Measurements from ENCODE around the gene CLSTN2.

CLSTN2 gene

DNA sequence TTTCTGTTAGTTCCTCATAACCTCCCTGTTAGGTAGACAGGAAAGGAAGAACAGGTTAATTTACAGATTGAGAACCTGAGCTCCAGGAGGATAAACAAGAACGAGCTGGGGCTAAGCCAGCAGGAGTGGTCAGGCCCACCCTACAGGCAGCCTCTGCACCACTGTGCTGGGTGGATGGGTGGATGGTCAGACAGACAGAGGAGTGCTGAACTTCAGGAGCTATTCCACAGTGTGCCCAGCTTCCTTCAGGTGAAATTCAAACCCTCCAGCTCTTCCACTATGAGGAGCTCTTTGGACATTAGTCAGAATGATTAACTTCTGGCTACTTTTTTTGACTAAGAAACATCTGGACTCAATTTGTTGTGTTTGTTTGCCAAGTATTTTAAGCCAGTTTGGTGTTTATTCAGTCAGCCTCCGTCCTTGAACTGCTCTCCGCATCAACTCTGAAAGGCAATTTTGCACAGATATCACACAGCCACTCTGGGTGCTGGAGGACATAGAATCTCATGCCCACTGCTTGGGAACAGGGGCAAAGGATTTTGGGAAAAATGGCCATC, 361.9 kb downstream of the CLSTN2 start:
- peak; percentile 23 for DNase-seq

DNA sequence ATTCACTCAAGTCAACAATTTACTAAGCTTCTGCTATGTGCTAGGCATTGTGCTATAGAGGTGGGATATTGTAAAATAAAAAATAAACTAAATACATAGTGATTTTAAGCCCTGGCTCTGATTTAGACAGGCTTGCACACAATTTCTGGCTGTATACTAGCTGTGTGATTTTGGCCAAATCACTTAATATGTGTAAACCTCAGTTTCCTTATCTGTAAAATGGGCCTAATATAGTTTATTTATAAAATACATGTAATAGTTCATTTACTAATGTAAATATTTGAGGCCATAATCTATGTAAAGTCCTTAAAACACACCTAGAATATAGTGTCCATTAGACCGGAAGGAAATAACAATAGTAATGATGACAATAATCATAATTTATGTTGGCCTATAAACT, 363.1 kb downstream of the CLSTN2 start:
- DNase-seq, result no peak

DNA sequence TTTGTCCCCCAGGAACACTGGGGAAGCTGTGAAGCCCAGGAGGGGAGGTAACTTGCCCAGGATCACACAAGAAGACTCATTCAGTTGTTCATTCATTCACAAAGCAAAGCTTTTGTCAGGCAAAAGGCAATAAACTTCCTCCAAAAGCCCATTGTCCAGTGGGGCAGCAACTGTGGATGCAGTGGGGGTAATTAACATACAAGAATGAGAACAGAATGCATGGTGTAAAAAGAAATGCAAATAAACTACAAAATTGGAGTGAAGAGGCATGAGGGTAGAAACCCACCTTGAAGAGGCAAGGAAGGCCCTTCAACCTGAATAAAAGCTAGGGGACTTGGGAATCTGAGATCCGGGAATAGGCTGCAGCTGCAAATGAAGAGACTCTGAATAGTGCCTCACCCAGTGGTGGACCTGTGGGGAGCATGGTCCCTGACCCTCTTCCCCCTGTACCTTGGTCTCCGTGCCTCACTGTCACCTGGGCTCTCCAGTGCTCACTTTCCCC, 363.6 kb downstream of the CLSTN2 start:
- DNase-seq, result no peak

DNA sequence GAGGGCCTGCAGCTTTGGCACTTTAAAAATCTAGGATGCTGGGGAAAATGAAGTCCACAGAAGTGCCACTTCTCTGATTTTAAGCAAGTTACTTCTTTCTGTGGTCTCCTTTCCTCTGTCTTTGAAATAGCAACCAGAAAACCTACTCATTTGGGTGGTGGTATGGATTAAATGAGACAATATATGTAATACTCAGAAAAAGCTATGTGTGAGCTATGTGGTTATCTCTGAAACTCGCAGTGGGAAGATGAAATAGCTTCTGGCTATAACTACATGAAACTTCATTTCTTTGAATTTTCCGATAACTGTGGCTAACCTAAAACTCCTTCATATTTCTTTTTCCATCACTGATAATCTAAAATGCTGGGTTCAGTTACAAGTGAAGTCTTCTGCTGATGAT, 368.9 kb downstream of the CLSTN2 start:
- no peak for DNase-seq

DNA sequence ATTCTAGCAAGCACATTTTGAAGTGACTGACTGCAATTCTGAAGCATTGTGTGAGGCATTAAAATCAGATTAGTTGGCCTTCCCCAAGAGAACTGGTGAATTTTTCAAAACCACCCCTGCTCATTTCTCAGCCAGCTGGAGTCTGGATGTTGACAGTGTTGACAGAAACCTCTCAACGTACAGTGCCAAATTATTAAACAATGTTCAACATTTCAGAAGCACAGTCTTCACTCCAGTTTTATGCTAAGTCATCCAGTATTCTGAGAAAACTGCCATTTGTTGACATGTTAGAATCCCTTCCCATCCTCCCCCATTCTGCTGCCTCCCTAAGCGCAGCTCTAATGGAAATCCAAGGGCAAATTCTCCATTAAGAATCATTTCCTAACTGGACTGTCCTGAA, 373.6 kb downstream of the CLSTN2 start:
- no peak for DNase-seq

DNA sequence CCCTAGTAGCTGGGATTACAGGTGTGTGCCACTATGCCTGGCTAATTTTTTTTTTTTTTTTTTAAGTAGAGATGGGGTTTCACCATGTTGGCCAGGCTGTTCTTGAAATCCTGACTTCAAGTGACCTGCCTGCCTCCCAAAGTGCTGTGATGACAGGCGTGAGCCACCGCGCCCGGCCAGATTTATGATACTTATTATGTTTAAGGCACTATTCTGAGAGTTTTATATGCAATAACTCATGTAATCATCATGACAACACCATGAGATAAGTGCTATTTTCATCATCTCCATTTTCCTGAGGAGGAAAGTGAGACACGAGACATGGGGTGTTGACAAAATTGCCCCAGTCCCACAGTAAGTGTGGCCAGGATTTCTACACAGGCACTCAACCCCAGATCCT, 376.4 kb downstream of the CLSTN2 start:
- no peak for DNase-seq

DNA sequence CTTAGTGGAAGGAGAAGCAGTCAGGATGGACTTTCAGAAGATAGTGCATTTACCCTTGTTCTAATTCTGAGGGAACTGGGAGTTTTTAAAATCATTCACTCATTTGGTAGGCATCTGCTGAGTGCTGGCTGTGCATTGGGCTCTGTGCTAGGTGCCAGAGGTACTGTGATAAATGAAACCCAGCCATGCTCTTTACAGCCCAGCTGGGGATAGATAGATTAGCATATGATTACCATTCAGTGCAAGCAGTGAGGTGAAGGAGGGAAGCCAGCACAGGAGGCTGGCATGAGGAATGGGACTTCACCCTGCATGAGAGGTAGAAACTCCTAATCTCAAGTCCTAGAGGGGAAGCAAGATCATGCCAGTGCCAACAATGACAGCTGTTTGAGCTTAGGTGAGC, 381.0 kb downstream of the CLSTN2 start:
- DNase-seq, result no peak

DNA sequence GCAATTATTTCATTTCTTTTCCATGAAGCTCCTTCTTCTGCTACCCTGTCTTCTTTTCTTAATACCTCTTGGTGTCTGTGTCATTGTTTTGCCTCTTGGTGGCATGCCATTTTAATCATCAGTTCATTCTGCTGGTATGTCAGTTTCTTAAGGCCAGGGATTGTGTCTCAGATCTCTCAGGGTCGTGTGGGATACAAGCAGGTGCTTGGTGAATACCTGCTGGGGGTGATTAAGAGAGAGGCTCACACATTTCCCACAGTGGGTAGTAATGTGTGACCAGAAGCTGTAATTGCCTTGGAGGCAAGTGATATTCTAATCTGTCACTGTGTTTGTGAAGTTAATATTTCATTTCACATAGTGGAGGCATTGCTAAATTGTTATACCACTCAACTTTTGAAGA, 381.5 kb downstream of the CLSTN2 start:
- peak; percentile 16 for DNase-seq

DNA sequence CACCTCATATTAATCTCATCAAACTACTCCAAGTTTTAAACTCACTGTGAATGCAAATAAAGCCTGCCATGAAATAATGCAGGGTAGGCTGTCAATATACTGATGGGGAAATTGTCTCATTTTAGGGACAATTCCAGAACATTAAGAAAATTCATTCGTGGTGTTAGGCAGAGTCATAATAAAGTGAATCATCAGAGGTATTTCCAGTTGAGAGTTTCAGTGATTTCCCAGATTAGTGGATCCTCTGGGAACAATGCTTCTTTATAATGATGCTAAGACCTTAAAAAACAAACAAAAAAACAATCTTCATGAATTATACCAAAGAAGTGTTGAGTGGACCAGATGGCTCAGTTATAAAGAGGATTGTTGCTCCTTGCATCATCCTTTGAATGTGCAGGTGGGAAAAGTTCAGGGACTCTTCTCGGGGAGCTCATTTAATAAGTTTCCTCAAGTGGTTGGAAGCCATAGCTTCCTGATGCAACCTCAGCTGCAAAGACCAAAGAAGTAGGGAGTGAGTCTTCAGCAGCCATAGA, 381.9 kb downstream of the CLSTN2 start:
- DNase-seq, result no peak

DNA sequence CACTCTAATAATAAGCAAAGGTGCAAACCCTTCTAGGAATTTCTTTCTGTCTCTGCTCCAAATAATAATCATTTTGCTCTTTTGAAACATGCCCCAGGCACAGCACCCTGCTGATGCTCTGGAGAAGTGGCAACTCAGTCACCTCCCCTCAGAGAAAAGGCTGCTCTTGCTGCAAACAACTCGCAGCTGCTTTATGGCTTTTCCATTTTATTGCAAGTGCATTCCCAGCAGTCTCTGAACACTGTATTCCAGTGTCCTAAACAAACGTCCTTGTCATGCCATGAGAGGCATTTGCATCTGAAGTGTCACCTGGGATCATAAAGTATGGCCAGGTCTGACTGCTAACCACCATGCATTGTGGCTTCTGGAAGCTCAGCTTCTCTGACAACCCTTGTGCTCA, 384.8 kb downstream of the CLSTN2 start:
- no peak for DNase-seq

DNA sequence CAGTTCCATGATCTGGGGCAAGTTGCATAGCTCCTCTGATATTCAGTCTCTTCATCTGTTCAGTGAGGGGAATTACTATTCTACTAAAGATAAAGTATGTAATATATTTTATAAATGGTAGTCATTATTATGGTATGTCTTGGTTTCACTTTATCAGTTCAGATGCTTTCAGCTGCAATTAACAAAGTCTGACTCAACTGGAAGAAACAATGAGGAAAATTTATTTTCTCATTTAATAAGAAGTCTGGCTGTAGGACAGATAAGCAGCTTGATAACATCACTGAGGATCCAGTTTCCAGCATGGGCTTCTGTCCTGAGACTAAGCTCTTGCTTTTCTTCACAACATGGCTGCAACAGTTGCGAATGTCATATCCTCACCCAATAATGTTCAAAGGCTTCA, 388.6 kb downstream of the CLSTN2 start:
- no peak for DNase-seq

DNA sequence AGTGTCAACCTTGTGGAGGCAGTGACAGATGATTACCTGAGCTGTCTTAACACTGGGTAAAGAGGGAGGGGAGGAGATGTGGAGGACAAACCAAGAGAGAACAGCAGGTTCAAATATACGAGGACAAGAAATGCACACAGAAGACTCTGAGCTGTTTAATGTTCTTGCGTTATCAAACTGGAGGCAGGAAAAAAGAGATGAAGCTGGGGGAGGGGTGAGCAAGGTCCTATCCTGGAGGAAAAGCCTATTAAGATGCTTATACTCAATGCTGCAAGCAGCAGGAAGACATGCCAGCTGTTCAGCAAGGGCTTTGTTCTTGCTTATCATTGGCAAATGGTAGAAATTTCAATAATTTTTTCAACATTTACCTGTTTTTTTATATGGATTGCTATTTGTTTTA, 397.1 kb downstream of the CLSTN2 start:
- DNase-seq, result no peak

DNA sequence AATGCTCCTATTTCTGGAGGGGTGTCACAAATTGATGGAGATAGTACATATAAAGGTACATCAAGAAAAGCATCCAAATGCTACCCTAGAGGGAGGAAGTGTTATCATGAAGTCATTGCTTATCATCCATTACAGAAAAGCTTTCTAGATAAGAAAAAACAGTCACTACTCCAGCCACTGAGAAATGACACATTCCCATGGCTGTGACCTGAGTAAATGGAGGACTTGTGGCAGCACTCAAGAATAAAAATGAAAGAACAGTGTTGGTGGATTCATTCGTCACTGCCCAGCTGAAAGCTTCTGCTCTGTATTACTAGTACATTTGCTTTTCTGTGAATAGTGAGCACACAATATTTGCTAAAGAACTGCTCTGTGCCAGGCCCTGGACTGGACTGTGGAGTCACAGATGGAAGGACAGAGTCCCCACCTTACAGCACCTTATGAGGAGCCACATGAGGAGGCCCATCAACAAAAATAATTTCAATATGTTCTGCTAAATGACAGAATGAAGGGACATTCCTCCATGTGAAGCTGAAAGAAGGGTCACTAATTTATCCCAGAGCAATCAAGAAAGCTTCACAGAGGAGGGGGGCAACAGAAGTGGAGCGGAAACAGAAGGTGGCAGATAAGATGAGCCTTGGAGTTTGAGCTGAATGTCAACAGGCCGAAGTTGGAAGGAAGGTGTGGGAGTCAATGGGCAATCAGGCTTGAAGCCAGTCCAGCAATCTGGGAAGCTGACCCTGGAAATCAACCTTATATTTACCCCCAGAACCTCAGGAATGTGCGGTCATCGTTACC, 399.3 kb downstream of the CLSTN2 start:
- DNase-seq, result no peak

DNA sequence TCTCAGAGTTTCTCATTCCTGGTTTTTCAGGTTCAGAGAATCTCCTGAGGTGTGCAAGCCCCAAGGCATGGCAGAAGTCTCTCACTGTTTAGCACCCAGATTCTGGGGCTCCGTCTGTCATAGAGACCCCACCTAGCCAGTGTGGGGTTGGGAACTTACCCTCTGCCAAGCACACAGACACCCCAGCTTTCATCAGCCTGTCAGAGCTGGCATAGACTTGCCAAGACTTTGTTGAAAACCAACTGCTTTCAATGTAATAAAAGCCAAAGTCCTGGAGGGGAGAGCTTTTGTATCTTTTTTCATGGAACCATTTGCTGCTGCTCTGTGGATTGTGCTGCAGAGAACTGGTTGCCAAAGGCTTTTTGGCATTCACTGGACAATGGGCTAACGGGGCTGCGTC, 401.5 kb downstream of the CLSTN2 start:
- DNase-seq, result no peak

DNA sequence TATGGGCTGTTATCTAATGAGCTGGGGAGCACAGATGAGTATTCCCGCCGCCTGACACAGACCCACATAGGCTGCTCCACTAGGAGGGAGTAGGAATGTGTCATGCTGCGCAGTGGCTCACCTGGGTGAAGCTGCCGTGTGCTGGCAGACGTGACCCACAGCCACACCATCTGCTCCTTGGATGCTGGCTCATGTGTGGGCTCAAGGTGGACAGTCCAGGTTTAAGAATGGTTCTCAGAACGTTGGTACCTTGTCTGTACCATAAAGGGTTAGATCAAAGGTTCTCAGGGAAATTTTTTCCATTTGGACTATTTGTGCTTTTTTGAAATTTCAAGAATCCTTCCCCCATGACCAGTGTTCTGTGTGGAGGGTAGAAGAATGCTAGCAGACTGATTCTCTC, 403.9 kb downstream of the CLSTN2 start:
- DNase-seq, result no peak

DNA sequence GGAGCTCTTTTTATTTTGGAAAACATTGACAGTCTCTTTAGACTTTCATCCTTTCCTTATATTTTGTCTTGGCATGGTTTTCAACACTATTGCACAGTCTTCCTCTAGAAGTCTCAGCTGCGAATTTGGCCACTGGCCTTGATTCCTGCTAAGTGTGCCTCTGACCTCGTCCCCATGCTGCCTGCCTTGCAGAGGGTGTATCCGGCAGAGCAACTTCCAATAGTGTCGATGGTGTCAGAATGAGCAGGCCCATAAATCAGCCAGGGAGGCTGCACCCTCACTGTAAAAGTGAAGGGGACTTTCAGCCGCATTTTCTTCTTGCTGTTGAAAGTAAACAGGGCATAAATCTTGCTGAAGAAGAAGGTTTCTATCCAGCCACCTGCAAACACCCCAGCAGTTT, 406.2 kb downstream of the CLSTN2 start:
- peak; percentile 14 for DNase-seq

DNA sequence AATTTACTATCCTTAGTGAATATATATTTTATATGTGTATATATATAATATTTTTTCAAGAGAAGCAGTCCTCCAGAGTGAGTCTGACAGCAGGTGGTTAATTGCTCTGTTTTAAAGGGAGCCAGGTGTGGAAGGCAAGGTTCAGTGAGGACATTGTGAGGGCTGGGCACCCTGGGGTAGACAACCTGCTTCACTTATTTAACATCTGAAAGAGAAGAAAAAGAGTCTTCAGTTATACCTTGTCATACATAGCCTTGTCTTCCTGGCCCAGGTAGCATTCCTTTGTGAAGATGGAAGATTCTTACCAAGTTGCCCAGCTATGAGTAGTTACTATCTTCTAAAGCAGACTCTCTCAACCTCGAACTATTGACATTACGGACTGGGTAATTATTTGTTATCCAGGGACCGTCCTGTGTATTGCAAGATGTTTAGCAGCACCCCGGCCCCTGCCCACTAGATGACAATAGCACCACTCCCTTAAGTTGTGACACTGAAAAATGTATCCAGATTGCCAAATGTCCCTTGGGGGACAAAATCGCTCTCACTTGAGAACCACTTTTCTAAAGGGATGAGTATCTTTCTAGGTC, 406.9 kb downstream of the CLSTN2 start:
- peak; percentile 81 for DNase-seq

DNA sequence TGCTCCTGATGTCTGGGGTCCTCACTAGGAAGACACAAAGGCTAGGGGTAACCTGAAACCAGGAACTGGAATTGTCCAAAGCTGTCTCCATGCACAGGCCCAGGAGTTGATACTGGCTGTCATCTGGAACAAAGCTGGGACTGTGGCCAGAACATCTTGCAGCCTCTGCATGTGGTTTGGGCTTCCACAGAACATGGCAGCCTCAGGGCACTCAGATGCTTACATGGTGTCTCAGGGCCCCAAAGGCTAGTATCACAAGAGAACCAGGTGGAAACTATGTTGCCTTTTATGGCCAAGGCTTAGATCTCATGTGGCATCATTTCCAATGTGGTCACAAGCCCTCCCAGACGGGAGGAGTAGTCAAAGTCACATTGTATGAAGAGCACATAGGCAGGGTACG, 407.7 kb downstream of the CLSTN2 start:
- peak; percentile 46 for DNase-seq

DNA sequence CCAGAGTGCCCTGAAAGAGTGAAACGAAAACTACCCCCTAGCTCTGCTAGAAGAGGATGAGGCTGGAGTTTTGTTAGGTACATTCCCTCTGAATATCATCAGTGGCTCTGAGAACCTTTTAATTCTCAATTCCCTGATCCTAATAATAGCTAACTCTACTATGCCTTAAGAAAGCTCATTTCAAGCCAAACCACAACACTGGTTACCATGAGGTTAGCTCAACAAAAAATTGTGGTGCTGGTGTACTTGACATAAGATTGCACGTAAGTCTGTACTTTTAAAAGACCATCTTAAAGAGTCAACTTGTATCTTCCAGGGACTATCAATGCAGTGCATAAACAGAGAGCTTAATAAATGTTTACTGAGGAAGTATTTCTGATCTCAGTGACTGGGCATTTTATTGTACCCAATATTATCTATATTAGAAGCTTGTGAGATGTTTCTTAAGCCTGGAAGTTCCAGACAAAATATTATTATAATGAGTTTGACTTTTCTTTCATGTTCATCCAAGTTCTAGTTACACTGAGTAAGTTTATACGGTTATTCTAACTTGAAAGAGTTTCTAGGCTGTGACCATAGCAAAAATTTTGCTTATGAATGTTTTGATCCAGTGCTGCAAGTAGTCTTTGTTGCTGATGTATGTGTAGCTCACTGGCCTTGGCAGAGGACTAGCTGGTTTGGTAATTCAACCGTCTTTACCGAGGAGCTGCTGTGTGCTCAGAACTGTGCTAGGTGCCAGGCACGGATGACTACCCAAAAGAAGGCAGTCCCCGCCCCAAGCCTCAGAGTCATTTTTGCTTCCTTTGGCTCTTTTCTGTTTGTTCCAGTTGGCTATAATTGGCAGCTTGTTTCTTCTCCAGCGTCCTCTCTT, 408.5 kb downstream of the CLSTN2 start:
- no peak for DNase-seq

DNA sequence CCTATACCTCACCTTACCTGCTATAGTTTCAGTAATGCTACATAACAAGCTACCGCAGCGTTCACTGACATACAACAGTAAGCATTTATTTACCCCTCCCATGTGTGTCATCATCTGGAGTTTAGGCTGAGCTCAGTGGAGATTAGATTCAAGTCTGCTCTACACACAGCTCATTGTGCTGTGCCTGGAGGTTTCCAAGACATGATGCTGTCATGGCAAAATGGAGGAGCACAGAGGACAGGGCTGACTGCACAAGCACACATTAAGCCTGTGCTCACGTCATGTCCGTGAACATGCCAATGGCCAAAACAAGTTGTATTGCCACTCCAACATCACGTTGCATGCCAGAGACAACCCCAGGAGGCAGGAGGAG, 409.1 kb downstream of the CLSTN2 start:
- no peak for DNase-seq

DNA sequence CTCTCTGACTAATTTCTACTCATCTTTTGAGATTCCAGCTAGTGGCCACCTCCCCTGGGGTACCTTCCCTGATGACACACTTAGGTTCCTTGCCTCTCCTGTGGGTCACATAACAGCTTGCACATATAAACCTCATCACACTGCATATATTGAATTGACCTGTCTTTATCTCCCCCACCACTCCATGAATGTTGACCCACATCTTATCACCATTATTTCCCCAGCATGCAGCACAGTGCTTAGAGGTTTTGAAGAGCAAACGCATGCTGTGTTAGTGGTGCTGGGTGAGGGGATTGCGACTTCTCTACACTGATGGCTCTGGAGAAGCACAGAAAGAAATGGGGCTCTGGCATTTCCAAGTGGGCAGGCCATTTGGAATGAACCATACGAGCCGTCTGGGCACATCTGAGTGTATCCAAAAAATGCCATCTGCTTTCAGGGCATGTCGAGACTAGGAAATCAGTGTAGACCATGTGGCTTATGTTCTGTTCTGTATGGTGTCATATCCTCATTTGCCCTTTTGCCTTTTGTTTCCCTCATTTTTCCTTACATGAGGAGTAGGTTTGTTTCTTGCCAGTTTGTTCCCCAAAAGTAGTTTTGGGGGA, 409.7 kb downstream of the CLSTN2 start:
- DNase-seq, result no peak

DNA sequence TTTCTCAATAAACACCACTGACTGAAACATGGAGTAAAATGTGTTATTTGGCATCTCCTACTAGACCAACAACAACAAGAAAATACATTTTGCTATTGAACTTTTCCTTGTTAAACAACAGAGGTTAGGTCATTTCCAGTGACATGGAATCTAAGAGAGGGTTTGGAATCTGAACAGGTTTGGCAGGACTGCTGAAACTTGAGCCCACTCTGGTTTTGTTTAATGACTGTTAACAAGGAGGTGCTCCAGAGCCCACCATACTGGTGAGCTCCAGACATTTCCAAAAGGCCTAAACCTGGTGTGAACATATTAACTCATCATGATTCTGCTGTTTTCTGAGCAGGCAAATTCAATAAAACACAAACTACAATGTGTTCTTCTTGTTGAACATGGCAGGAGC, 412.2 kb downstream of the CLSTN2 start:
- no peak for DNase-seq

DNA sequence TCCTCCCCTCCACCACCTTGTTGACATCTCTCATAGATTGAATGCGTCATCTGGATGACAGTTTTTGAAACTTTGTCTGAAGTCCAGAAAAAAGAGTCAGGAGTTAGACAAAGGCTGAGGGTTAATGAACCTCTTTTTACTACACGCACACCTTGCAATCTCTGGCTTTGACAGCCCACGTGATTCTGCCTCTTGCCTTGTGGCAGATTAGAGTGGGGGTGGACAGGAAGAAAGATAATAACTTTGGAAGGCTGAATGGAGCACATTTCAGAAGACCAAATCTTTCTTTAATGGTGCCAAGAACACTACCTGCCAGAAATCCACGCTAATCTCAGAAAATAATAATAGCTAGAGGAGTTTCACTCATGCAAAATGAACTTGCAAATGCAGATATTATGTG, 415.0 kb downstream of the CLSTN2 start:
- DNase-seq, result no peak

All from COR-L47 (cell line).